ENCODE data around the gene SIX2. TPM values are rescaled to one million over a fixed set of nuclear protein-coding genes. Genes with fewer than 3 reads are reported as not detected.

Gene SIX2
- total and polyA plus RNA-seq, 2 of the 8 experiments (the other 6 are each of a cell fraction or from before 2014, with no cell fraction given) = 0.47 to 1.0 TPM

DNA sequence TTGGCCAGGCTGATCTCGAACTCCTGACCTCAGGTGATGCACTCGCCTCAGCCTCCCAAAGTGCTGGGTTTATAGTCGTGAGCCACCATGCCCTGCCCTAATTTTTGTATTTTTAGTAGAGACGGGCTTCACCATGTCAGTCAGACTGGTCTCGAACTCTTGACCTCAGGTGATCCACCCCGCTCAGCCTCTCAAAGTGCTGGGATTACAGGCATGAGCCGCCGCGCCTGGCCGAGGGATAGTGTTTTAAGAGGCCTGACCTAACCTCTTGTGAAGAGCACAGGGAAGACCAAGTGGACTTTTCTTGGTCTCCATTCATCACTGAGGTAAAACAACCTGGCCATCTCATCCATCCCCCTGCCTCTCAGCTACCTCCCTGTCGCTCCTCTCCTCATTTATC is 29.7 kb downstream of the SIX2 start:
- DNase-seq (ENCODE audit: low read depth in 1 of 2, low spot score in 2 of 2) = no peak
- Histone ChIP-seq H2BK20ac (ENCODE audit: low read length) (no peak overlapping the region), H2AFZ (ENCODE audit: low read length) (no peak overlapping the region), H4K8ac (ENCODE audit: extremely low read depth, insufficient read depth, low read length) (no peak overlapping the region), H2BK15ac (ENCODE audit: low read length) (no peak overlapping the region), H2BK12ac (ENCODE audit: low read depth, low read length) (no peak overlapping the region), H2BK5ac (ENCODE audit: low read depth, low read length) (no peak overlapping the region), H3K56ac (replicated peaks; ENCODE audit: insufficient read length, low read depth, low read length) (no peak overlapping the region), H3K79me2 (ENCODE audit: control insufficient read depth in 1 of 2, insufficient read depth in 2 of 2, low read length in 2 of 2) (no peaks in the 10 kb centered on the region), H3K36me3 (ENCODE audit: control insufficient read depth in 2 of 4, insufficient read depth in 4 of 4, low read length in 3 of 4) (no peaks in the 10 kb centered on the region), H4K5ac (ENCODE audit: insufficient read length, low read depth, low read length) (no peak overlapping the region), H2AK5ac (ENCODE audit: low read depth, low read length) (no peak overlapping the region), H3K9me3 (ENCODE audit: insufficient read depth in 2 of 2, low read depth in 1 of 2, low read length in 1 of 2) (no peaks in the 10 kb centered on the region), H4K20me1 (replicated peaks in 1 of 2; ENCODE audit: control insufficient read depth in 1 of 2, insufficient read depth in 2 of 2, low read length in 2 of 2) (no peaks in the 10 kb centered on the region), H3K4me2 (ENCODE audit: insufficient read depth in 1 of 2, low read depth in 2 of 2, low read length in 2 of 2) (no peak overlapping the region; a peak in 1 of 4 replicates), H2BK120ac (replicated peaks; ENCODE audit: low read depth, low read length) (no peak overlapping the region), H3K27me3 (replicated peaks in 1 of 4; ENCODE audit: control insufficient read depth in 3 of 4, extremely low read depth in 1 of 4, insufficient read depth in 3 of 4, low read length in 3 of 4) (no peaks in the 10 kb centered on the region), H3K79me1 (ENCODE audit: low read depth, low read length) (no peaks in the 10 kb centered on the region), H3K9ac (replicated peaks in 1 of 4; ENCODE audit: extremely low read depth in 1 of 4, low read depth in 3 of 4, low read length in 3 of 4) (no peak overlapping the region), H4K91ac (replicated peaks; ENCODE audit: insufficient read length, low read length) (no peak overlapping the region), H3K4ac (replicated peaks; ENCODE audit: insufficient read length, low read depth, low read length) (no peak overlapping the region), H3K23ac (ENCODE audit: insufficient read length) (no peak overlapping the region), H3K4me1 (replicated peaks in 1 of 4; ENCODE audit: control insufficient read depth in 3 of 4, insufficient read depth in 4 of 4, low read length in 3 of 4) (peaks cover 0 to 9% (median 4%) of the 10 kb centered on the region in 4 experiments; a peak in 6 of 7 replicates), H3K14ac (ENCODE audit: insufficient read length) (no peak overlapping the region), H3K27ac (ENCODE audit: low read depth, low read length) (no peak overlapping the region), H3K4me3 (ENCODE audit: extremely low read depth in 1 of 4, insufficient read depth in 2 of 4, low read depth in 3 of 4, low read length in 4 of 4) (no peak overlapping the region), H3K18ac (ENCODE audit: extremely low read depth, low read length) (no peak overlapping the region), H3K23me2 (ENCODE audit: low read depth, low read length) (no peaks in the 10 kb centered on the region)
- POLR2A ChIA-PET (ENCODE audit: partially characterized antibody) = no interaction called here
- WGBS, 2 experiments (ENCODE audit: extremely low coverage in 1 of 2, insufficient coverage in 1 of 2, insufficient read length in 1 of 2, insufficient replicate concordance in 2 of 2, low coverage in 1 of 2, low lambda C conversion rate in 2 of 2, missing lambda C conversion rate in 1 of 2) = 90% methylated on average over 10 of the region's 11 CpGs; no CpG with 5 or more reads in 1 of the 2 experiments
- CTCF ChIA-PET (ENCODE audit: partially characterized antibody) = interaction anchor here (0.7 to 6.2 kb wide), 9 partner anchors 11 to 514 kb away, joined by 3 to 62 read pairs (median 6); no protein-coding TSS in a partner anchor
- FAIRE-seq = no peak
- no peak for TF ChIP-seq BCL11A (IDR thresholded peaks at IDR 0.05; ENCODE audit: low read depth in 2 of 2, low read length in 2 of 2)
- no peak for TF ChIP-seq POU5F1 (IDR thresholded peaks at IDR 0.05; ENCODE audit: low read depth, low read length)
- TF ChIP-seq CHD2 (IDR thresholded peaks at IDR 0.05; ENCODE audit: low read length) = no peak
- no peak for TF ChIP-seq RNF2 (IDR thresholded peaks at IDR 0.05; ENCODE audit: borderline replicate concordance, low read depth, low read length, missing control alignments, poor library complexity, severe bottlenecking)
- no peak for TF ChIP-seq POLR2A (IDR thresholded peaks at IDR 0.05; ENCODE audit: control extremely low read depth in 1 of 2, low read depth in 2 of 2, low read length in 2 of 2)
- TF ChIP-seq, protein P1, sequence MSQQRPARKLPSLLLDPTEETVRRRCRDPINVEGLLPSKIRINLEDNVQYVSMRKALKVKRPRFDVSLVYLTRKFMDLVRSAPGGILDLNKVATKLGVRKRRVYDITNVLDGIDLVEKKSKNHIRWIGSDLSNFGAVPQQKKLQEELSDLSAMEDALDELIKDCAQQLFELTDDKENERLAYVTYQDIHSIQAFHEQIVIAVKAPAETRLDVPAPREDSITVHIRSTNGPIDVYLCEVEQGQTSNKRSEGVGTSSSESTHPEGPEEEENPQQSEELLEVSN (IDR thresholded peaks at IDR 0.05) = no peak
- TF ChIP-seq GTF2F1 (IDR thresholded peaks at IDR 0.05; ENCODE audit: borderline replicate concordance, low read depth, low read length) = no peak
- TF ChIP-seq CBX8 (IDR thresholded peaks at IDR 0.05; ENCODE audit: borderline replicate concordance, low read depth, low read length) = no peak
- no peak for TF ChIP-seq RBBP5 (IDR thresholded peaks at IDR 0.05; ENCODE audit: borderline replicate concordance, low read depth, low read length)
- TF ChIP-seq NRF1 (IDR thresholded peaks at IDR 0.05; ENCODE audit: low read depth, low read length) = no peak
- TF ChIP-seq BRCA1 (IDR thresholded peaks at IDR 0.05; ENCODE audit: low read depth, low read length) = no peak
- TF ChIP-seq TCF12 (IDR thresholded peaks at IDR 0.05; ENCODE audit: low read depth, low read length) = no peak
- TF ChIP-seq CREB1 (IDR thresholded peaks at IDR 0.05) = no peak
- TF ChIP-seq CTBP2 (IDR thresholded peaks at IDR 0.05; ENCODE audit: borderline replicate concordance, insufficient read depth, insufficient read length, low read length) = no peak
- no peak for TF ChIP-seq TEAD4 (IDR thresholded peaks at IDR 0.05; ENCODE audit: low read depth, low read length)
